HG03103 (cell line): ENCODE measurements around the gene MYOM3.
"Not testable (repeated sequence)": the region's sequence is repeated elsewhere in the genome, so short reads cannot be mapped to it uniquely, and the experiment has no call there.

Experiments
- ATAC-seq: cut with Tn5 transposase; IDR thresholded peaks from one replicate; pipeline ENCODE4 v1.9.1; 2021; ENCODE audit warnings: low read depth; ENCODE audit not compliant: unreplicated experiment

Gene MYOM3

DNA sequence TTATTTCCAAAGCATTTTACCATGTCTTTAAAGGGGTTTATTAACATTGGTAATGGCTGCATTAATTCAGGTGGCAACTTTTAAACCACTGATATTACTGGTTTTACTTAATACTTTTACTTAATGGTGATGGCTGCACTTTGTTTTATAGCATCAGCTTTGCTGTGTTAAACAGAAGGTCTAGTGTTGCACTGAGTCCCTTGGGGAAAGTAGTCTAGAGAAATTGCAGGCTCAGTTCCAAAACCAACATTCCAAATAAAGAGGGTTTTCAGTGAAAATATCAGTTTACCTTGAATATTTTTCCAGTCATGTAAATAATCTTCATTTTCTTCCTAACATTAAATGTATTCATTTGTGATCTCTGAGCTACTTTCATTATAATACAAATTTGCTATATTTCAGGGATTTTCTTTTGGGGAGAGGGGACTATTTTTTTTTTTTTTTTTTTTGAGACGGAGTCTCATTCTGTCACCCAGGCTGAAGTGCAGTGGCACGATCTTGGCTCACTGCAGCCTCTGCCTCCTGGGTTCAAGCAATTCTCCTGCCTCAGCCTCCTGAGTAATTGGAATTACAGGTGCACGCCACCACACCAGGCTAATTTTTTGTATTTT, 103.3 kb downstream of the MYOM3 start:
- ATAC-seq = not testable (repeated sequence)

DNA sequence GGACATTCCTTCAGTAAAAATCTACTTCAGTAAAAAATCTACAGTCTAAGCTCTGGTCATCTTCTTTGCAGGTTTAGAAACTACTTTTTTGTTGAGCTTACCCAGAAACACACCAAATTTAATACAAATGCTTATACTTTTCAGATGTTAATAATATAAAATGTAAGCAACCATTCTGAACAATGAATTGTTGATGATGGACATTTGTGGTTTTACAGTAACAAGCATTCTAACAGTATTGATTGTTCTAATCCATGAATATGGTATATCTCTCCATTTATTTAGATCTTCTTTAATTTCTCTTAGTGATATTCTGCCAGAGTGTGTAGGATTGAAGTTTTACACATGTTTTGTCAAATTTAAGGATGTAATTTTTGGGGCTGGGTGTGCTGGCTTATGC, 104.9 kb downstream of the MYOM3 start:
- no peak for ATAC-seq
